Iris pigment epithelial cell (primary cell): ENCODE measurements around the gene PRTN3.
"Not testable (repeated sequence)": the region's sequence is repeated elsewhere in the genome, so short reads cannot be mapped to it uniquely, and the experiment has no call there.

Source experiments
- DNase-seq: peaks from one replicate; pipeline ENCODE4 v3.0.0-alpha.2; 2011; ENCODE audit warnings: low read depth

The PRTN3 gene

DNA sequence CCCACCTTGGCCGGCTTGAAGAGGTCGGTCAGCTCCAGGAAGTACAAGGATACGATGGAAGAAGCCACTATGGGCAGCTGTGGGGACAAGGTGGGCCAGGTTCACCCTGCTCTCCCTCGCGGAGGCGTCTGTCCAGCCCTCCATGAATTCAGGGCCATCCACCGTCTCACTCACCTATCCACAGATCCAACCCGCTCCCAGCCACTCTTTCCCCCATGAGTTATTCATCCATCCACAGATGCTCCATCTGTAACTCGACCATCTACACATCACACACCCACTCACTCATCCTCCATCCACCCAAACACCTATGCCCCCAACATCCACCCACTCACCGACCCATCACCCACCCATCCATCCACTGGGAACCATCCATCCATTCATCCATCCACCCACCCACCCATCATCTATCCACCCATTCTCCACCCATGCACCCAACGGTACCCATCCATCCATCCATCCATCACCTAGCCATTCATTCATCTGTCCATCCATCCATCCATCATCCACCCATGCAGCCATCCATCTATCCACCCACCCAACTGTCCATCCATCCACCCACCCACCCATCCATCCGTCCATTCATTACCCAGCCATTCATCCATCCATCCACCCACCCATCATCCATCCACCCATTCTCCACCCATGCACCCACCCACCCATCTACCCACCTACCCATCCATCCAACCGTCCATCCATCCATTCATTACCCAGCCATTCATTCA is 24.9 kb upstream of the PRTN3 start:
- no peak for DNase-seq

- DNase-seq: no peak
Observed at GRCh38 chr19:816500-816857, 24.3 kb upstream of the PRTN3 start.

- not testable (repeated sequence) for DNase-seq
Observed at GRCh38 chr19:820212-820611, 20.6 kb upstream of the PRTN3 start.

GRCh38 chr19:821231-821824 is 19.5 kb upstream of the PRTN3 start:
- no peak for DNase-seq

DNA sequence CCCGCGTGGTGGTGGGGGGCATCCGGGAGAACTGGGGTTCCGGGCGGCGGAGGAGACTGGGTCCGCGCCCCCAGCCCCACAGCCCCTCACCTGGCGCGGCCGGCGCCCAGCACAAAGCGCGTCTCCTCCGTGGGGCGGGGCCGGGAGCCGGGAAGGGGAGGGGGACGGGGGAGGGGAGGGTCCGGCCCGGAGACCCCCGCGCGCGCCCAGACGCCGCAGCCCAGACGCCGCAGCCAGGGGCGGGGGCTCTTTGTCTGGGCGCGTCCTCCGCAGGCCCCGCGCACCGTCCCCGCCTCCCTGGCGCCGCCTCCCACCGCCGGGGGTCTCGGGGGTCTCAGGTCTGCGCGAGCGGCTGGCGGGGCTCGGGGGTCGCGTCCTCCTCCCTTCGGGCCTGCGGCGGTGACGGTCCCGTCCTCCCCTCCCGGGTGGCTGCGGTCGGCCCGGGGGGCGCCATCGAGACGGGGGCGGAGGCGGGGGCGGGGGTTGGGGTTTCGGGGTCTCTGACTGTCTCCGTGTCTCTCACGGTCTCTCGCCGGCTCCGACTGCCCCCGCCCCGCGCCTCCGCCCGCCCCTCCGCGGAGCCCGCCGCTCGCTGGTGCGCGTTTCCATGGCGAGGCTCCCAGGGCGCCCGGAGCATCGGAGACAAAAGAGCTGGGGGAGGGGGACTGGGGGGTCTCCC is 18.8 kb upstream of the PRTN3 start, which contains the start of gene PLPPR3:
Gene PLPPR3 (minus strand): TSS at position 131 of the 679 bp plus-strand sequence. CDS start 396 bp downstream, outside the sequence.
- DNase-seq: no peak

GRCh38 chr19:823565-824121 is 17.2 kb upstream of the PRTN3 start:
- DNase-seq: peak; percentile 49

GRCh38 chr19:824885-825284 is 15.9 kb upstream of the PRTN3 start:
- no peak for DNase-seq

DNA sequence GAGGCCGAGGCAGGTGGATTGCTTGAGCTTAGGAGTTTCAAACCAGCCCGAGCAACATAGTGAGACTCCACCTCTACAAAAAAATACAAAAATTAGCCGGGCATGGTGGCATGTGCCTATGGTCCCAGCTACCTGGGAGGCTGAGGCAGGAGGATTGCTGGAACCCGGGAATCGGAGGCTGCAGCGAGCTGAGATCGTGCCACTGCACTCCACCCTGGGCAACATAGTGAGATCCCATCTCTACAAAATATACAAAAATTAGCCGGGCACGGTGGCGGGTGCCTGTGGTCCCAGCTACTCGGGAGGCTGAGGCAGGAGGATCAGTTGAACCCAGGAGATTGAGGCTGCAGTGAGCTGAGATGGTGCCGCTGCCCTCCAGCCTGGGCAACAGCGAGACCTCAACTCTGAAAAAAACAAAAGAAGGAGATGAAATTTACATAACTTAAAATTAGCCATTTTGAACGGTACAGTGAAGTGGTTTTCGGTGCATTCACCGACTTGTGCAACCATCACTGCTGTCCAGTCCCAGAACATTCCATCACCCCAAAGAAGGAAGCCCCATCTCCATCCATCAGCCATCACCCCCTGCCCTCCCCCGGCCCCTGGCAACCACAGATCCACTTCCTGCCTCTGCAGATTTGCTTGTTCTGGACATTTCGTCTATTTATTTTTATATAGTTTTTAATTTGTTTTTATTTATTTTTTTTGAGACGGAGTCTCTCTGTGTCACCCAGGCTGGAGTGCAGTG is 14.7 kb upstream of the PRTN3 start:
- DNase-seq: no peak

DNA sequence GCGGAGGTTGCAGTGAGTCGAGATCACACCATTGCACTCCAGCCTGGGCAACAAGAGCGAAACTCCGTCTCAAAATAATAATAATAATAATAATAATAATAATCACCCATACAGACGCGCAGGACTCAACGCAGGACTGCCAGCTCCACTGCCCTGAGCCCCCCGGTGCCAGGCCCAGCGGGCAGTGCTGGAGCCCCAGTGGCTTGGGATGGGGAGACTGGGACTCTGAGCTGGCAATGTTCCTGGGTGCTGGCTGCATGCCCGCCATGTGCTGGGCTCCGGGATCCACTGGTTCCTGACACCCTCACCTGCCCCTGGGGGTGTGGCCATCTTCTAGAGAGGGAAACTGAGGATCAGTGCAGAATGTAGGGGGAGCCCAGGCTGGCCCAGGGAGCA is 13.5 kb upstream of the PRTN3 start:
- DNase-seq: no peak

DNA sequence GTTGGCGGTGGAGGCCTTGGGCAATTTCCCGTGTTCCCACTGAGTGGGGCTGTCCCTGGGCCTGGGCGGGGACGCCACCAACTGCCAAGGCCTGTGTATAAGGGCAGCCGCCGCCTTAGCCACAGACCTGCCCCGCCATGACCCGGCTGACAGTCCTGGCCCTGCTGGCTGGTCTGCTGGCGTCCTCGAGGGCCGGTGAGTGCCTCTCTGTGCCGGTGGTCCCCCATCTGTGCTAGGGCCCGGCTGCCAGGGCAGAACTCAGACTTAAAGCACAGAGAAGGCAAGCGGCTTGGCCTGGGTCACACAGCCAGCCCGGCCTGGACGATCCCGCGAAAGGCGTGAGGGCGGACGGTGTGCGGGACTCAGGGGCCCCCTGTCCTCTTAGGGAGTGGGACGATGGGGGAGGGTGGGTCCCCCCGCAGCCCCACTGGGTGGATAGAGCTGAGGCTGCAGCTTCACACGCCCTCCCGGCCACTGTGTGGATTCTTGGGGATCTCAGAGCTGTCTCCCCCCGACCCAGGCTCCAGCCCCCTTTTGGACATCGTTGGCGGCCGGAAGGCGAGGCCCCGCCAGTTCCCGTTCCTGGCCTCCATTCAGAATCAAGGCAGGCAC is 13.0 kb upstream of the PRTN3 start, which contains the start of gene AZU1:
Gene AZU1 (plus strand): TSS at position 128 of the 612 bp plus-strand sequence. CDS start 10 bp downstream, at position 138.
- DNase-seq: no peak

GRCh38 chr19:829129-829758 is 11.6 kb upstream of the PRTN3 start:
- DNase-seq: no peak

DNA sequence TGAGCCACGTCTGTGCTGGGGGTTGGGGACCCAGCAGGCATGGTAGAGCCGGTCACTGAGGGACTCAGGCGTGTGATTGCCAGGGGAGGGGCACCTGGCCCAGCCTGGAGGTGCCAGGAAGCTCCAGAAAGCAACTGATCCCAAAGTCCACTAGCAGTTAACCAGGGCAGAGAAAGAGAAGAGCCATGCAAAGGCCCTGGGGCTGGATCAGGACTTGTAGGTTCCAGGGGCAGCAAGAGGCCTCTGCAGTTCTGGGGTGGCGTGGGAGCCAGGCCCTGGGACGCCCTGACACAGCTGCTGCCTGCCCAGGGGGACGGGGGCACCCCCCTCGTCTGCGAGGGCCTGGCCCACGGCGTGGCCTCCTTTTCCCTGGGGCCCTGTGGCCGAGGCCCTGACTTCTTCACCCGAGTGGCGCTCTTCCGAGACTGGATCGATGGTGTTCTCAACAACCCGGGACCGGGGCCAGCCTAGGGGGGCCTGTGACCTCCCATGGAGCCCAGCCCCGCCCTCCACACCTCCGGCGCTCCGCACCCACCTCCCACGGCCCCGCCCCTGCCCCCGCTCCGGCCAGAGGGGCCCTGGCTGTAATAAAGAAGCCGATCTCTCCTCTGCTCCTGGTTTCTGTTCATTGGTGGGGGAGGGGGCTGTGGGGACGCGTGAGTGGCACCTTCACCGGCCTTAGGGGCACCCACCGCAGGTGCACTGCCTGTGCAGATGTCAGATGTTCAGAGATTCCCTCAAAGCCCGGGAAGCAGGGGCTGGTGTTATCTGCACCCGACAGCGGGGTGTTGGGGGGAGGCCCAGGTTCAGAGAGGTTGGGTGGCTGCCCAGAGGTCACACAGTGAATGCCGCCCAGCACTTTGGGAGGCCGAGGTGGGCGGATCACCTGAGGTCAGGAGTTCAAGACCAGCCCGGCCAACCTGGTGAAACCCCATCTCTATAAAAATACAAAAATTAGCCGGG is 9.1 kb upstream of the PRTN3 start:
- no peak for DNase-seq

DNA sequence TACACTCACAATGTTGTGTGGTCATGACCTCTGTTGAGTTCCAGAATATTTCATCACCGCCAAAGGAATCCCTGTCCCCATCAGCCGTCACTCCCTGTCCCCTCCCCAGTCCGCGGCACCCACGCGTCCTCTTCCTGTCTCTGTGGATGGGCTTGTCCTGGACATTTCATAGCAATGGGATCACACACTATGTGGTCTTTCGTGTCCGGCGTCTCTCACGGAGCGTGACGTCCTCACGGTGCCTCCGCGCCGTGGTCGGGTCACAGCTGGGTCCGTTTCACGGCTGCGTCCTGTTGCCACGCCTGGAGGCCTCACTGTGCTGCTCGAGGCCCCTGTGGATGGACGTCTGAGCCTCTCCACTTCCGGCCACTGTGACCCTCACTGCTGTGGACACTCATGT is 6.6 kb upstream of the PRTN3 start:
- DNase-seq: no peak

GRCh38 chr19:835210-835810 is 5.5 kb upstream of the PRTN3 start:
- no peak for DNase-seq

DNA sequence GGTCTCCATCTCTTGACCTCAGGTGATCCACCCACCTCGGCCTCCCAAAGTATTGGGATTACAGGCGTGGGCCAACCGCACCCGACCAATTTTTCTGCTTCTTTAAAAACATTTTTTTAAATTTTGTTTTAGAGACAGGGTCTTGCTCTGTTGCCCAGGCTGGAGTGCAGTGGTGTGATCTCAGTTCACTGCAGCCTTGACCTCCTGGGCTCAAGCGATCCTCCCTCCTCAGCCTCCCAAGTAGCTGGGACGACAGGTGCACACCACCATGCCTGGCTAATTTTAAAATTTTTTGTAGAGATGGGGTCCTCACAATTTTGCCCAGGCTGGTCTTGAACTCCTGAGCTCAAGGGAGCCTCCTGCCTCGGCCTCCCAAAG is 2.0 kb downstream of the PRTN3 start:
- DNase-seq: not testable (repeated sequence)

GRCh38 chr19:843180-843835 is 2.5 kb downstream of the PRTN3 start:
- DNase-seq: no peak

DNA sequence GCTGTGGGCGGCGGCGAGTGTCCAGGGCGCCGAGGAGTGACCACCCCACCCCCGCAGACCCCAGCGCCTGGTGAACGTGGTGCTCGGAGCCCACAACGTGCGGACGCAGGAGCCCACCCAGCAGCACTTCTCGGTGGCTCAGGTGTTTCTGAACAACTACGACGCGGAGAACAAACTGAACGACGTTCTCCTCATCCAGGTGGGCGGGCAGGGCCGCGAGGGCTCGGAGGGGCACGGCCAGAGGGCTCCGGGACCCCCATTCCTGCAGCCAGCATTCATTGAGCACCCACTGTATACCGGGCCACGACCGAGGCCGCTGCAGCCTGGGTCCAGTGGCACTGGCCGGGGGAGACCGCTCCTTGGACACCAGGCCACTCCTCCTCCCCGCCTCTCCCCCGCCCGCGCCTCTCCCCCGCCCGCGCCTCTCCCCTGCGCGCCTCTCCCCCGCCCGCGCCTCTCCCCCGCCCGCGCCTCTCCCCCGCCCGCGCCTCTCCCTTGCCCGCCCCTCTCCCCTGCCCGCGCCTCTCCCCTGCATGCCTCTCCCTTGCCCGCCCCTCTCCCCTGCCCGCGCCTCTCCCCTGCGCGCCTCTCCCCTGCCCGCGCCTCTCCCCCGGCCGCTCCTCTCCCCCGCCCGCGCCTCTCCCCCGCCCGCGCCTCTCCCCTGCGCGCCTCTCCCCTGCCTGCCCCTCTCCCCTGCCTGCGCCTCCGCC is 3.2 kb downstream of the PRTN3 start:
- DNase-seq: no peak

GRCh38 chr19:844546-844971 is 3.8 kb downstream of the PRTN3 start:
- DNase-seq: no peak
